PC-3 (cell line): Measurements from ENCODE around the gene UBAP1. TPM values are rescaled to one million over a fixed set of nuclear protein-coding genes. Genes with fewer than 3 reads are reported as not detected.
"Not testable (repeated sequence)": the region's sequence is repeated elsewhere in the genome, so short reads cannot be mapped to it uniquely, and the experiment has no call there.

Source experiments
- ATAC-seq: fragments of 200-7000 bp; cut with Tn5 transposase; 2 replicates; pipeline ENCODE4 v1.9.1; 2020; ENCODE audit warnings: mild to moderate bottlenecking, moderate library complexity
- BruUV-seq: library from RNA; stranded (reverse); fragments of 400-500 nt; replicated peaks from 2 replicates; lab custom pipeline; 2021; lab: Mats Ljungman, UMichigan
- CTCF ChIA-PET: fragments of 300-600 bp; sonication (Branson Sonifier 250); formaldehyde crosslinking; loops from one replicate; lab custom pipeline; 2022; ENCODE audit warnings: antibody characterized with exemption; lab: Charles Lee
- POLR2A ChIA-PET: fragments of 300-600 bp; sonication (Branson Sonifier 250); formaldehyde crosslinking; loops from one replicate; lab custom pipeline; 2022; ENCODE audit warnings: antibody characterized with exemption; ENCODE audit not compliant: unreplicated experiment; lab: Charles Lee
- DNase-seq: peaks from one replicate; pipeline ENCODE4 v3.0.0-alpha.2; 2015
- H2AFZ ChIP-seq: fragments of 300-600 bp; sonication (generic); 2 replicates; pipeline ENCODE4 v1.6.0; 2016; ENCODE audit warnings: antibody characterized with exemption, low read length
- H3F3A ChIP-seq: fragments of 300-600 bp; sonication (generic); one replicate; pipeline ENCODE4 v1.6.0; 2017; ENCODE audit warnings: antibody characterized with exemption, low read length, control low read depth, mild to moderate bottlenecking; ENCODE audit not compliant: unreplicated experiment
- H3K27ac ChIP-seq: fragments of 300-600 bp; sonication (generic); 2 replicates; pipeline ENCODE4 v1.5.1; 2016; ENCODE audit warnings: mild to moderate bottlenecking, low read length
- H3K27me3 ChIP-seq: fragments of 300-600 bp; sonication (generic); 2 replicates; pipeline ENCODE4 v1.6.1; 2016; ENCODE audit warnings: low read length, mixed read lengths
- H3K36me3 ChIP-seq: fragments of 300-600 bp; sonication (generic); 2 replicates; pipeline ENCODE4 v1.6.1; 2016; ENCODE audit warnings: low read depth, mixed run types, low read length, mixed read lengths
- H3K4me1 ChIP-seq: fragments of 300-600 bp; sonication (generic); 2 replicates; pipeline ENCODE4 v1.5.1; 2016; ENCODE audit warnings: low read length; ENCODE audit not compliant: insufficient read depth
- H3K4me2 ChIP-seq: fragments of 300-600 bp; sonication (generic); 2 replicates; pipeline ENCODE4 v1.6.0; 2016; ENCODE audit warnings: low read length
- H3K4me3 ChIP-seq: fragments of 300-600 bp; sonication (generic); 2 replicates; pipeline ENCODE4 v1.5.1; 2016; ENCODE audit warnings: mild to moderate bottlenecking, low read length, mixed read lengths
- H3K79me2 ChIP-seq: fragments of 300-600 bp; sonication (generic); 2 replicates; pipeline ENCODE4 v1.6.1; 2017; ENCODE audit warnings: low read length, mixed read lengths
- H3K9ac ChIP-seq: fragments of 300-600 bp; sonication (generic); 2 replicates; pipeline ENCODE4 v1.6.0; 2016; ENCODE audit warnings: mild to moderate bottlenecking, low read length
- H3K9me2 ChIP-seq: fragments of 300-600 bp; sonication (generic); replicated peaks from 2 replicates; pipeline ENCODE4 v1.6.1; 2016; ENCODE audit warnings: mixed run types, low read length, mixed read lengths
- H3K9me3 ChIP-seq: fragments of 300-600 bp; sonication (generic); 2 replicates; pipeline ENCODE4 v1.6.1; 2016; ENCODE audit warnings: low read length, mixed read lengths
- H4K20me1 ChIP-seq: fragments of 300-600 bp; sonication (generic); 2 replicates; pipeline ENCODE4 v1.6.1; 2016; ENCODE audit warnings: low read length, mixed read lengths
- EZH2 ChIP-seq: fragments of 300-600 bp; sonication (generic); IDR thresholded peaks from one replicate; pipeline ENCODE4 v1.6.1; 2017; ENCODE audit warnings: antibody characterized with exemption, mild to moderate bottlenecking, low read length; ENCODE audit not compliant: unreplicated experiment
- EZH2phosphoT487 ChIP-seq: fragments of 300-600 bp; sonication (generic); IDR thresholded peaks from 2 replicates; pipeline ENCODE4 v1.6.1; 2018; ENCODE audit warnings: mild to moderate bottlenecking, antibody characterized with exemption, low read length, borderline replicate concordance
- intact Hi-C: fragments of 100-400 bp; cut with micrococcal nuclease; formaldehyde crosslinking; loops from 2 replicates; pipeline ENCODE4 v1.9.0; 2023
- total RNA-seq: library from RNA; depleted of rRNA; stranded (reverse); fragments of >200 nt; gene quantifications from 2 replicates; pipeline ENCODE4 v1.2.3, GENCODE V29; 2014
- TF ChIP-seq, protein P1 (sequence below): fragments of 300-600 bp; sonication (generic); conservative IDR thresholded peaks from 2 replicates; pipeline ENCODE4 v1.5.1; 2017; ENCODE audit warnings: antibody characterized with exemption, low read depth, mild to moderate bottlenecking, low read length

The UBAP1 gene
- total RNA-seq, 1 experiment from 2014 or later: 15.2 TPM

DNA sequence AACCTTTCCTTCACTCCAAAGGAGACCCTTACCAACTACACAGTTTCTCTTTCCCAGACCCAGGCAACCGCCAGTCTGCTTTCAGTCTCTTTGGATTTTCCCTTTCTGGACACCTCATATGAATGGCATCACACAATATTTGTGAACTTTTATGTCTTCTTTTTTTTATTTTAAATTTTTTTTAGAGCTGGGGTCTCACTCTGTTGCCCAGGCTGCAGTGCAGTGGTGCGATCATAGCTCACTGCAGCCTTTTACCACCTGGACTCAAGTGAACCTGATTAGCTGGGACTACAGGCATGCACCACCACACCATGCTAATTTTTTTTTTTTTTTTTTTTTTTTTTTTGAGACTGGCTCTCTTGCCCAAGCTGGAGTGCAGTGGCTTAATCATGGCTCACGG is 37.5 kb downstream of the UBAP1 start:
- peaks cover 6% of the 10 kb centered on the region for H3K79me2 ChIP-seq
- no peaks in the 10 kb centered on the region for H3K27me3 ChIP-seq
- H3K4me3 ChIP-seq: no peak overlapping the region
- H3K9me3 ChIP-seq: no peaks in the 10 kb centered on the region
- no peak overlapping the region for H3K27ac ChIP-seq
- ATAC-seq (no peak), DNase-seq (no peak)
- H2AFZ ChIP-seq: no peak overlapping the region
- TF ChIP-seq, protein P1, sequence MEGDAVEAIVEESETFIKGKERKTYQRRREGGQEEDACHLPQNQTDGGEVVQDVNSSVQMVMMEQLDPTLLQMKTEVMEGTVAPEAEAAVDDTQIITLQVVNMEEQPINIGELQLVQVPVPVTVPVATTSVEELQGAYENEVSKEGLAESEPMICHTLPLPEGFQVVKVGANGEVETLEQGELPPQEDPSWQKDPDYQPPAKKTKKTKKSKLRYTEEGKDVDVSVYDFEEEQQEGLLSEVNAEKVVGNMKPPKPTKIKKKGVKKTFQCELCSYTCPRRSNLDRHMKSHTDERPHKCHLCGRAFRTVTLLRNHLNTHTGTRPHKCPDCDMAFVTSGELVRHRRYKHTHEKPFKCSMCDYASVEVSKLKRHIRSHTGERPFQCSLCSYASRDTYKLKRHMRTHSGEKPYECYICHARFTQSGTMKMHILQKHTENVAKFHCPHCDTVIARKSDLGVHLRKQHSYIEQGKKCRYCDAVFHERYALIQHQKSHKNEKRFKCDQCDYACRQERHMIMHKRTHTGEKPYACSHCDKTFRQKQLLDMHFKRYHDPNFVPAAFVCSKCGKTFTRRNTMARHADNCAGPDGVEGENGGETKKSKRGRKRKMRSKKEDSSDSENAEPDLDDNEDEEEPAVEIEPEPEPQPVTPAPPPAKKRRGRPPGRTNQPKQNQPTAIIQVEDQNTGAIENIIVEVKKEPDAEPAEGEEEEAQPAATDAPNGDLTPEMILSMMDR: no peak
- TF ChIP-seq EZH2phosphoT487 (no peak), EZH2 (no peak)
- no peaks in the 10 kb centered on the region for H4K20me1 ChIP-seq
- no peak overlapping the region for H3K9ac ChIP-seq
- H3K4me2 ChIP-seq: no peak overlapping the region
- no peaks in the 10 kb centered on the region for H3F3A ChIP-seq
- intact Hi-C loops: no loop called here
- H3K36me3 ChIP-seq: no peaks in the 10 kb centered on the region
- no TSS peak for BruUV-seq
- H3K9me2 ChIP-seq: no peaks in the 10 kb centered on the region
- H3K4me1 ChIP-seq: no peaks in the 10 kb centered on the region
- CTCF ChIA-PET: no interaction called here
- POLR2A ChIA-PET: no interaction called here

DNA sequence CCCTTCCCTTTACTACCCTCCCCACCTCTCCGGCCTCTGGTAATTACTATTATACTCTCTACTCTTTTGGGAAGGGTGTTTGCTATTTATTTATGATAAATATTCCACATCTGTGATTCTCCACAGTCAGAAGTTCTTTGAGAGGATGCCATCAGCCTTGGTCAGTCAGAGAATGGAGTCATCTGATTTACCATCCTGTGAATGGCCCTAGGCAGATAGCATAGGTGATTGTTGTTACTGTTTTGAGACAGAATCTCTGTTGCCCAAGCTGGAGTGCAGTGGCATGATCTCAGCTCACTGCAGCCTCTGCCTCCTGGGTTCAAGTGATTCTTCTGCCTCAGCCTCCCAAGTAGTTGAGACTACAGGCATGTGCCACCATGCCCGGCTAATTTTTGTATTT is 38.2 kb downstream of the UBAP1 start:
- not testable (repeated sequence) for DNase-seq

DNA sequence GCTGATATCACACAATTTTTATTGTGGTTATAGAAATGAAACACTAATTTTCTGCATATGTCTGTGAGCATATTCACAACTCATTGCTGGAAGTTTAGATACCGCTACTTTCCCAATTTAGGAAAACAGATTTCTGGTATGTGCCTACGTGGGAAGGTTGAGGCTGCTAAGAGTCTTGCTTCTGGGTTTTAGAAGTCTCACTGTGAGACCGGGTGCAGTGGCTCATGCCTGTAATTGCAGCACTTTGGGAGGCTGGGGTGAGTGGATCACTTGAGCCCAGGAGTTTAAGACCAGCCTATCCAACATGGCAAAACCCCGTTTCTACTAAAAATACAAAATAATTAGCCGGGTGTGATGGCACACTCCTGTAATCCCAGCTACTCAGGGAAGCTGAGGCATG is 39.6 kb downstream of the UBAP1 start:
- Histone ChIP-seq H2AFZ (no peak overlapping the region), H3K9ac (no peak overlapping the region), H3F3A (no peaks in the 10 kb centered on the region), H4K20me1 (peaks cover 4% of the 10 kb centered on the region; the same call in 1 of the 2 replicates), H3K4me2 (no peak overlapping the region), H3K36me3 (no peaks in the 10 kb centered on the region), H3K27ac (no peak overlapping the region), H3K27me3 (no peaks in the 10 kb centered on the region), H3K9me2 (no peaks in the 10 kb centered on the region), H3K79me2 (peaks cover 8% of the 10 kb centered on the region; the same call in 1 of the 2 replicates), H3K4me1 (peaks cover 13% of the 10 kb centered on the region), H3K9me3 (no peaks in the 10 kb centered on the region), H3K4me3 (no peak overlapping the region)
- intact Hi-C loops: no loop called here
- ATAC-seq: no peak
- ChIA-PET CTCF (no interaction called here), POLR2A (interaction anchor here (0.6 kb wide), 1 partner anchor 1194 kb away, joined by 3 read pairs; no protein-coding TSS in a partner anchor)
- DNase-seq: no peak
- TF ChIP-seq, protein P1: no peak
- TF ChIP-seq EZH2phosphoT487 (no peak), EZH2 (no peak)
- no TSS peak for BruUV-seq

More for the DNA sequence above, 38.2 kb downstream of the UBAP1 start:
- H3K9me3 ChIP-seq, H3K27me3 ChIP-seq, H3K79me2 ChIP-seq, H3K4me2 ChIP-seq, H3K4me3 ChIP-seq, H3K36me3 ChIP-seq, H4K20me1 ChIP-seq, H2AFZ ChIP-seq, H3K27ac ChIP-seq, H3F3A ChIP-seq, CTCF ChIA-PET, H3K4me1 ChIP-seq, ATAC-seq, BruUV-seq, H3K9ac ChIP-seq, POLR2A ChIA-PET, intact Hi-C loops, H3K9me2 ChIP-seq: not testable (repeated sequence)
